HG03196 (cell line): ENCODE results near the gene ZNF28.
"Not testable (repeated sequence)": the region's sequence is repeated elsewhere in the genome, so short reads cannot be mapped to it uniquely, and the experiment has no call there.

Experiments
- ATAC-seq: cut with Tn5 transposase; IDR thresholded peaks from one replicate; pipeline ENCODE4 v1.9.1; 2021; ENCODE audit not compliant: unreplicated experiment

The ZNF28 gene

DNA sequence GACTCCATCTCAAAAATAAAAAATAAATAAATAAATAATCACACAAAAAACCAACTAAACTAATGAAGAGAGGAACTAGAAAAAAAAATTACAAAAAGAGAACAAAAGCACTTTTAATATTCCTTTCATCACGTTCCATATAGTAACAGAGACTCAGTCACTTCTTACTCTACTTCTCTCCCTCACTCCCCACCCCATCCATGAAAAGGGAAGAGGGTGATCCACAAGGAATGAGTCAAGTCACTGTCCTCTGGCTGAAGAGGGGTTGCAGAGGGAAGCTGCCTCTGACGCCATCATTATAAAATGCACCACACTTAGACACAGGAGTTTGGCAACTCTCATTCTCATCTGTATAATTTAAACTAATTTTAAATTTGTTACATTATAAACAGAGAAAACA is 38.6 kb downstream of the ZNF28 start:
- ATAC-seq, result not testable (repeated sequence)

DNA sequence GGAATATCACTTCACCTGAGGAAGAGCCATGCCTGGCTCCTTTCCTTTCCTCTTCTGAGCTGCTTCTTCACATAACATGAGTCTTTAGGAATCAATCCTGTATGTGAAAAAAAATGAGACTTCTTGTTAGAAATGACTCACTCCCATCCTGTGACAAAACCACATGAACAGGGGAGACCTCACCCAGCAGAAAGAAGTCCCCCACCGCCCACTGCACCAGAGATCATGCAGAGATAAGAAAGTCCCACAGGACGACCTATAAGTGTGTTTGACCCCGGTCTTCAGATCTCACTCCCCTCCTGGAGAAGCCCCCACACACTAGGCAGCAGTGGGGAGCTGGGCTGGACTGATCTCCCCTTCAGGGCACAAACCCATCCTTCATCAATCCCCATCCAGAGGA is 42.6 kb downstream of the ZNF28 start:
- no peak for ATAC-seq

DNA sequence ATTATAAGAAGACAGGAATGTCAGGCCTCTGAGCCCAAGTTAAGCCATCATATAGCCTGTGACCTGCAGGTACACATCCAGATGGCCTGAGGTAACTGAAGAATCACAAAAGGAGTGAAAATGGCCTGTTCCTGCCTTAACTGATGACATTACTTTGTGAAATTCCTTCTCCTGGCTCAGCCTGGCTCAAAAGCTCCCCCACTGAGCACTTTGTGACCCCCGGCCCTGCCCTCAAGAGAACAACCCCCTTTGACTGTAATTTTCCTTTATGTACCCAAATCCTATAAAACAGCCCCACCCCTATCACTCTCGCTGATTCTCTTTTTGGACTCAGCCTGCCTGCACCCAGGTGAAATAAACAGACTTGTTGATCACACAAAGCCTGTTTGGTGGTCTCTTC is 65.0 kb downstream of the ZNF28 start:
- not testable (repeated sequence) for ATAC-seq

DNA sequence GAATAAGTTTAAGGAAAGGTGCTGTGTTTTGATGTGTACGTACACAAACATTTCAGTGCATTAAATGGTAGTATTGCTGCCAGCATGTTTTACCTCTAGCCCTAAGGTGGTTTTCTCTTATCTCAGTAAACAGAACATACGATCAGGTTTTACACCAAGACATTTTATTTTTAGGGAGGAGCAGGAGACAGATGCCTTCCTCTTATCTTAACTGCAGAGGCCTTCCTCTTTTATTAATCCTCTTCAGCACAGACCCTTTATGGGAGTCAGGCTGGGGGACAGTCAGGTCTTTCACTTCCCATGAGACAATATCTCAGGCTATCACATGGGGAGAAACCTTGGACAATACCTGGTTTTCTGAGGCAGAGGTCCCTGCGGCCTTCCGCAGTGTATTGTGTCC is 71.7 kb downstream of the ZNF28 start:
- ATAC-seq, result no peak

DNA sequence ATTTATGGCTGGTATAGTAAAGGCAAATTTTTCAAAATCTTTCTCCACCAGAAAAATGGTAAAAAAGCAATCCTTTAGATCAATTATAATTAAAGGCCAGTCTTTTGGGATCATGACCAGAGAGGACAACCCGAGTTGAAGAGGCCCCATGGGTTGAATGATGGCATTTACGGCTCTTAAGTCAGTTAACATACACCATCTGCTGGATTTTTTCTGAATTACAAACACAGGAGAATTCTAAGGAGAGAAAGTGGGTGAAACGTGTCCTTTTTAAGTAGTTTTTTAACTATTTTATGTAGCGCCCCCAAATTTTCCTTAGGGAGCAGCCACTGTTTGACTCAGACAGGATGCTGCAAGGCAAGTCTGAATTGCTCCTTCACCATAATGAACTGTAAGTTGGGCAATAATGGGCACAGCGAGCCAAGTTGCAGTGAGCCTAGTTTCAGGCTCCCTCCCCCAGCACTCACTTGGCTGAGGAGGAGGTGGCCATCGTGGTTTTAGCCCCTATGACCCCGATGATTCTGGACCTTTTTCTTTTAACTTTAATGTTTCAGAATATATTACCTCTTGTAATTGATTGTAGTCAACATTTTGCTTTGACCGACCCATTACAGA is 73.0 kb downstream of the ZNF28 start:
- ATAC-seq, result no peak
